Measurements from ENCODE around the gene TCAP.
A peak's percentile ranks its signal among the peaks of the same experiment; 100 is the strongest.

TCAP gene

GRCh38 chr17:39618956-39619785 lies 46.0 kb upstream of the TCAP start:
- in situ Hi-C loops (cut with HindIII; ENCODE audit: low sequenced_read_pairs): no loop called here
- no peak overlapping the region for H3K4me3 ChIP-seq (ENCODE audit: low read depth, low read length)
- no peak for TF ChIP-seq CTCF (IDR thresholded peaks at IDR 0.05; ENCODE audit: low read depth, low read length, missing control alignments)
- no peak for DNase-seq (ENCODE audit: low read depth)

GRCh38 chr17:39619786-39620101 lies 45.4 kb upstream of the TCAP start:
- in situ Hi-C loops (cut with HindIII; ENCODE audit: low sequenced_read_pairs): no loop called here
- H3K4me3 ChIP-seq (ENCODE audit: low read depth, low read length): no peak overlapping the region
- no peak for DNase-seq (ENCODE audit: low read depth)
- no peak for TF ChIP-seq CTCF (IDR thresholded peaks at IDR 0.05; ENCODE audit: low read depth, low read length, missing control alignments)

- in situ Hi-C loops (cut with HindIII; ENCODE audit: low sequenced_read_pairs): no loop called here
- H3K4me3 ChIP-seq (ENCODE audit: low read depth, low read length): no peak overlapping the region
- peak; percentile 100 for TF ChIP-seq CTCF (IDR thresholded peaks at IDR 0.05; ENCODE audit: low read depth, low read length, missing control alignments)
- peak; percentile 48 for DNase-seq (ENCODE audit: low read depth)
Measured at GRCh38 chr17:39621523-39622379, 43.4 kb upstream of the TCAP start.

GRCh38 chr17:39622380-39623006 lies 42.7 kb upstream of the TCAP start:
- no peak overlapping the region for H3K4me3 ChIP-seq (ENCODE audit: low read depth, low read length)
- TF ChIP-seq CTCF (IDR thresholded peaks at IDR 0.05; ENCODE audit: low read depth, low read length, missing control alignments): no peak
- DNase-seq (ENCODE audit: low read depth): no peak
- in situ Hi-C loops (cut with HindIII; ENCODE audit: low sequenced_read_pairs): no loop called here

- H3K4me3 ChIP-seq (ENCODE audit: low read depth, low read length): no peak overlapping the region
- TF ChIP-seq CTCF (IDR thresholded peaks at IDR 0.05; ENCODE audit: low read depth, low read length, missing control alignments): peak; percentile 97
- DNase-seq (ENCODE audit: low read depth): peak; percentile 12
- in situ Hi-C loops (cut with HindIII; ENCODE audit: low sequenced_read_pairs): no loop called here
Measured at GRCh38 chr17:39623356-39623950, 41.7 kb upstream of the TCAP start.

DNA sequence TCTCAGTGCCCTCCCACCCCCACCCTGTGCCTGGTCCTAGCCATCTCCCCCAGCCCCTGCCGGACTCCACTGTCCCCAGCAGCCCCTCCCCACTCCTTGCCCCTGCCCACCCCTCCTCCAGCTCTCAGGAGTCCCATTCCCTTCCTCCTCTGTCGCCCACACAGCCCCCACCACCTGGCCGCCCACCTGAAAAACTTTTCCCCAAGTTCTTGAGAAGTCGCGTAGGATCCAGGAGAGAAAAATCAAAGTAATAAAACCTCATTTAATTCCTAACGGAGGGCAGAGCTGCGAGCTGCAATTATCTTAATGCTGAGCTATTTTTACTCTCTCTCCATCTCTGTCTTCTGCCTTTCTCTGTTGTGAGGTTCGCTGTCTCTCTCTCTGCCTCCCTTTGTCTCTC lies 40.8 kb upstream of the TCAP start:
- no peak for DNase-seq (ENCODE audit: low read depth)
- no peak for TF ChIP-seq CTCF (IDR thresholded peaks at IDR 0.05; ENCODE audit: low read depth, low read length, missing control alignments)
- in situ Hi-C loops (cut with HindIII; ENCODE audit: low sequenced_read_pairs): no loop called here
- no peak overlapping the region for H3K4me3 ChIP-seq (ENCODE audit: low read depth, low read length)
